Chondrocyte (in vitro differentiated cells): ENCODE results near the gene ATP2B2. TPM values are rescaled to one million over a fixed set of nuclear protein-coding genes. Genes with fewer than 3 reads are reported as not detected.

Experiments
- DNase-seq: peaks from one replicate; pipeline ENCODE4 v3.0.0; 2021; ENCODE audit warnings: mixed read lengths, low spot score
- H3K27ac Mint-ChIP-seq: one replicate; pipeline ENCODE4 v1.8.0; 2021; ENCODE audit warnings: mild to moderate bottlenecking, moderate library complexity, mixed read lengths; ENCODE audit not compliant: unreplicated experiment
- H3K27me3 Mint-ChIP-seq: 2 replicates; pipeline ENCODE4 v1.8.0; 2021; ENCODE audit warnings: low read depth, mixed read lengths
- H3K36me3 Mint-ChIP-seq: 2 replicates; pipeline ENCODE4 v1.8.0; 2021; ENCODE audit warnings: low read depth, mixed read lengths
- H3K4me1 Mint-ChIP-seq: 2 replicates; pipeline ENCODE4 v1.8.0; 2021; ENCODE audit warnings: low read depth, mild to moderate bottlenecking, mixed read lengths
- H3K4me3 Mint-ChIP-seq: one replicate; pipeline ENCODE4 v1.8.0; 2021; ENCODE audit warnings: mild to moderate bottlenecking, moderate library complexity, mixed read lengths; ENCODE audit not compliant: unreplicated experiment
- H3K9me3 Mint-ChIP-seq: 2 replicates; pipeline ENCODE4 v1.8.0; 2021; ENCODE audit warnings: low read depth, mixed read lengths
- CTCF ChIP-seq: fragments of 200-600 bp; sonication (generic); IDR thresholded peaks from 2 replicates; pipeline ENCODE4 v1.5.0; 2021; ENCODE audit warnings: antibody characterized with exemption, mild to moderate bottlenecking, moderate library complexity
- total RNA-seq: library from RNA; stranded (reverse); gene quantifications from 3 replicates; pipeline ENCODE4 v1.2.1, GENCODE V29; 2021

ATP2B2 gene
- total RNA-seq, 1 donor from 2014 or later: 0.25 TPM

GRCh38 chr3:10423171-10423882 lies 82.1 kb downstream of the ATP2B2 start:
- Mint-ChIP-seq H3K4me1 (no peaks in the 10 kb centered on the region), H3K36me3 (no peaks in the 10 kb centered on the region), H3K27me3 (peaks cover 17% of the 10 kb centered on the region), H3K9me3 (no peaks in the 10 kb centered on the region), H3K4me3 (no peak overlapping the region), H3K27ac (no peak overlapping the region)
- DNase-seq: no peak
- TF ChIP-seq CTCF: no peak

GRCh38 chr3:10421996-10422395 lies 83.4 kb downstream of the ATP2B2 start:
- peaks cover 23% of the 10 kb centered on the region for H3K27me3 Mint-ChIP-seq
- H3K27ac Mint-ChIP-seq: no peak overlapping the region
- no peak overlapping the region for H3K4me3 Mint-ChIP-seq
- DNase-seq: no peak
- TF ChIP-seq CTCF: no peak
- no peaks in the 10 kb centered on the region for H3K4me1 Mint-ChIP-seq
- no peaks in the 10 kb centered on the region for H3K9me3 Mint-ChIP-seq
- no peaks in the 10 kb centered on the region for H3K36me3 Mint-ChIP-seq

- H3K4me3 Mint-ChIP-seq: no peak overlapping the region
- no peak for TF ChIP-seq CTCF
- no peaks in the 10 kb centered on the region for H3K36me3 Mint-ChIP-seq
- H3K4me1 Mint-ChIP-seq: no peaks in the 10 kb centered on the region
- peak; percentile 63 for DNase-seq
- H3K27me3 Mint-ChIP-seq: peaks cover 28% of the 10 kb centered on the region
- no peaks in the 10 kb centered on the region for H3K9me3 Mint-ChIP-seq
- H3K27ac Mint-ChIP-seq: no peak overlapping the region
Observed at GRCh38 chr3:10420745-10421475, 84.5 kb downstream of the ATP2B2 start.

- no peaks in the 10 kb centered on the region for H3K9me3 Mint-ChIP-seq
- no peak for DNase-seq
- TF ChIP-seq CTCF: no peak
Observed at GRCh38 chr3:10419637-10420232, 85.7 kb downstream of the ATP2B2 start.

GRCh38 chr3:10417847-10418246 lies 87.5 kb downstream of the ATP2B2 start:
- peak; percentile 65 for TF ChIP-seq CTCF
- Mint-ChIP-seq H3K36me3 (no peaks in the 10 kb centered on the region), H3K9me3 (no peaks in the 10 kb centered on the region), H3K4me3 (no peak overlapping the region), H3K27me3 (peaks cover 32% of the 10 kb centered on the region), H3K4me1 (no peaks in the 10 kb centered on the region), H3K27ac (no peak overlapping the region)
- DNase-seq: no peak

More at GRCh38 chr3:10419637-10420232, 85.7 kb downstream of the ATP2B2 start:
- Mint-ChIP-seq H3K4me1 (no peaks in the 10 kb centered on the region), H3K27me3 (peaks cover 33% of the 10 kb centered on the region), H3K36me3 (no peaks in the 10 kb centered on the region), H3K4me3 (no peak overlapping the region), H3K27ac (no peak overlapping the region)
